IPS DF 19.7 (cell line): ENCODE measurements around the gene SNTN.
"Not testable (repeated sequence)": the region's sequence is repeated elsewhere in the genome, so short reads cannot be mapped to it uniquely, and the experiment has no call there.

Experiments used
- DNase-seq: peaks from one replicate; pipeline ENCODE4 v3.0.0-alpha.2; 2013; ENCODE audit warnings: low read depth, low spot score

SNTN gene

GRCh38 chr3:63652066-63652725 lies at the start of gene SNTN:
TSS of gene SNTN (plus strand) at chr3:63652675. CDS start at chr3:63652688, 13 bp downstream.
- DNase-seq: no peak

GRCh38 chr3:63607716-63608115 lies 44.8 kb upstream of the SNTN start:
- no peak for DNase-seq

DNA sequence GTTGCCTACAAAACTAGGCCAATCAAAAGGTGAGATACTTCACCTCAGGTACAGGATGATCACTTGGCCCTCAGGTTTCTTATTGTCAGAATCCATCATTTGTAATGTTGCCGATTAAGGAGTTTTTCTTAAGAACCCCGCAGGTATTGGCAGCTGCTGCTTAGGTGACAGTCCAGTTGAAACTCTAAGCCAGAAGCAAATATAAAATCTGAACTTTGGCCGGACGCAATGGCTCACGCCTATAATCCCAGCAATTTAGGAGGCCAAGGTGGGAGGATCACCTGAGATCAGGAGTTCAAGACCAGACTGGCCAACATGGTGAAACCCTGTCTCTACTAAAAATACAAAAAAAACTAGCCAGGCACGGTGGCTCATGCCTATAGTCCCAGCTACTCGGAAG lies 43.1 kb upstream of the SNTN start:
- no peak for DNase-seq

DNA sequence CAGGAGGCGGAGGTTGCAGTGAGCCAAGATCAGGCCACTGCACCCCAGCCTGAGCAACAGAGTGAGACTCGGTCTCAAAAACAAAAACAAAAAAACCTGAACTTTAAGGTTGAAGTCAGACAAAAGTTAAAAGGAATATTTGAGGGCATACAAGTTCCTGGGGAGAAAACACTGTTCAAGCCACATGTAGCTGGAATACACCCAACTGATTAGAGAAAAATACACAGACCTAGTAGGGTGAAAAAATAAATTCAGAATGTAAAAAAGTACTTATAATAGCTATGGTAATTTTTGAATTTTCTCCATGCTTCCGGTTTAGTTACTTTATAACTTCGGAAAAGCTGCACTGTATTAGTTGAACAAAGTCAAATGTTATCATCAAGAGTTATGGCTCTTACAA lies 42.6 kb upstream of the SNTN start:
- no peak for DNase-seq

GRCh38 chr3:63611382-63611781 lies 41.1 kb upstream of the SNTN start:
- DNase-seq: no peak

DNA sequence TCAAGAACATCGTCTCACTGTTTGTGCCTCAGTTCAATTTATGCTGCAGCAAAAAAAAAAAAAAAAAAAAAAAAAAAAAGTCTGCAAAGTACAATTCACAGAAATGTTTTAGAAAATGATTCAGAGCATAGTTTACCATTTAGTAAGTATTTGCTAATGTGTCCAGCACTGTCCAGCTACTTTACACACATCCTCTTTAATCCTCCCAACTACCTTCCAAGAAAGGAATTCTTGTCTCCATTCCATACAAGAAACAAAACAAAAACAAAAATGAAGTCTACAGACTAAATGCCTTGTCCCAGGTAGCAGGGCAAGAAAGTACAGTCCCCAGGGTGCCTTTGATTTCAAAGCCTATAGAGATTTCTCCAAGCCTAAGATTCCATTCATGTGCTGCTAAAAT lies 38.9 kb upstream of the SNTN start:
- no peak for DNase-seq

- no peak for DNase-seq
Measured at GRCh38 chr3:63617391-63617790, 35.1 kb upstream of the SNTN start.

DNA sequence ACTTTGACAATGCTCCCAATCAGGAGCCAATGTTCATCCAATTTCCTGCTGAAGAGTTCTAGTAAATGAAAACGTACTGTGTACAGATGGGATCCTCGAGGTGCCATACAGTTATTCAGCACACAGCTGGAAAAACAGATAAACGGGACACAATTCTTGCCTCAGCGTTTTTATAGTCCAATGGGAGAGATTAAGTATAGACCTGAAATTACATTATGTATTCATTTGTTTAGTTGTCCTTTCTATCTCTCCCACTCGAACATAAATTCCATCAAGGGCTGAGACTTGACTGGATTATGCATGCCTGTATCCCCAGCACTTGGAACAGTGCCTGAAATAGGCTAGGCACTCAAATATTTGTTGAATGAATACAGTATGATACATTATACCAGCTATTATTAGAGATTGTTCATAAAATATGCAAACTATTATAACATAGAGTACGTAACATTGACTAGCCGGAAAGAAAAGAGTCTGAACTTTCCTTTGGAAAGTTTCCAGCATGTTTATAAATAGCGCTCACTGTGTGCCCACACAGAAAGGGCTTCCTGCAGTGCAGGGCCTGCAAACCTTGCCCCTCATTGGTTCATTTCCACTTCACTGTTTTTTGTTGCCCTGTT lies 27.4 kb upstream of the SNTN start:
- no peak for DNase-seq

DNA sequence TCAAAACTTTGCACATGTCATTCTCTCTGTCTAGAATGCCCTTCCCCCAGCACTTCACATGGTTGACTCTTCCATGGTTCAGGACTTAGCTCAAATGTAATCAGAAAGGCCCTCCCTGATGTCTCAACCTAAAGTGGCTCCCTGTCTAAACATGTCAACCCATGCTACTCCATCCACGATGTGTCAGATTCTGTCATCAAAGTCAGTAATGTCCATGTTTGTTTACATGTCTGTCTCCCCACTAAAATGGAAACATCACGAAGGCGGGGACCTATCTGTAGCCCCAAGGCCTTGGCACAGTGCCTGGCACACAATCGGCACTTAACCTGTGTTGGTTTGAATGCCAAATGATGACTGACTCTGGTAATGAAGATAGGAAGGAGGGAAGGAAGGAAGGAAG lies 20.8 kb upstream of the SNTN start:
- DNase-seq: no peak

DNA sequence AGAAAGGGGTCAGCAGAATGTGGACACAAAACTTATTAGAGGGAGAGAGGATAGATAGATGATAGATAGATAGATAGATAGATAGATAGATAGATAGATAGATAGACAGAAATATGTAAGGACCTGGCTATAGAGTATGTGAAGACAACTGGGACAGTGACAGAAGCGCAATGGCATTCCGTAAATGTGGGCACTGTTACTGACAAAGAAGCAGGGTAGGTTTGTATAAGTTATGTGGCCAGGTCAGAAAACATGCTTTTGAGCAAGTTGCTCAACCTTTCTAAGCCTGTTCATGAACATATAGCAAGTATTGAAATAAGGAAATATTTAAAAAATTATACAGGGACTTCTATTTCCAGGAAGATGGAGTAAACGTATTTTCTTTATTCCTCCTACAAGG lies 17.3 kb upstream of the SNTN start:
- no peak for DNase-seq

DNA sequence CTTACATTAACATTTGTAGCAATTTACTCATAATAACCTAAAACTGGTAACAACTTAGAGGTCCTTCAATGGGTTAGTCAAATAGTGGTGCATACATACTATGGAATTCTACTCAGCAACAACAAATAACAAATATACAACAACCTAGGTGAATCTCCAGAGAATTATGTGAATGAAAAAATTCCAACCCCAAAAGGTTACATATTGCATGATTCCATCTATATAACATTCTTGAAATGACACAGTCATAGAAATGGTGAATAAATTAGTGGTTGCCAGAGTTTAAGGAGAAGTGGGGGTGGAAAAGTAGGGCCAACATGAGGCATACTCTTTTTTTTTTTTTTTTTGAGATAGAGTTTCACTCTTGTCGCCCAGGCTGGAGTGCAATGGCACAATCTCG lies 12.7 kb upstream of the SNTN start:
- no peak for DNase-seq

DNA sequence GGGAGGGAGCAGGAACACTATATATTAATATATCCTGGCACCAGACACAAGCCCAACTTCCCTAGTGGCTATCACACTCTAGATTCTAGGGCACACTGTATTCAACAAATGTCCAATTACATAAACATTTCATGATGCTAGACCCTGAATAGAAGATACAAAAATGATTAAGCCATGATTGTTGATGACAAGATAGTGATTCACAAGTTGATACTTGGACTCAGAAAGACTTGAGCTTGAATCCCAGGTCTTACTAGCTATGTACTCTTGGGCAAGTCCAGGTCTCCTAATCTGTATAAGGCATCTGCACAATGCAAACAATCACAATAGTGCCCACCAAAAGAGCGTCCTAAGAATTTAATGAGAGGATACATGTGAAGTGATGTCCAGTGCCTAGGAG lies 10.0 kb upstream of the SNTN start:
- no peak for DNase-seq

DNA sequence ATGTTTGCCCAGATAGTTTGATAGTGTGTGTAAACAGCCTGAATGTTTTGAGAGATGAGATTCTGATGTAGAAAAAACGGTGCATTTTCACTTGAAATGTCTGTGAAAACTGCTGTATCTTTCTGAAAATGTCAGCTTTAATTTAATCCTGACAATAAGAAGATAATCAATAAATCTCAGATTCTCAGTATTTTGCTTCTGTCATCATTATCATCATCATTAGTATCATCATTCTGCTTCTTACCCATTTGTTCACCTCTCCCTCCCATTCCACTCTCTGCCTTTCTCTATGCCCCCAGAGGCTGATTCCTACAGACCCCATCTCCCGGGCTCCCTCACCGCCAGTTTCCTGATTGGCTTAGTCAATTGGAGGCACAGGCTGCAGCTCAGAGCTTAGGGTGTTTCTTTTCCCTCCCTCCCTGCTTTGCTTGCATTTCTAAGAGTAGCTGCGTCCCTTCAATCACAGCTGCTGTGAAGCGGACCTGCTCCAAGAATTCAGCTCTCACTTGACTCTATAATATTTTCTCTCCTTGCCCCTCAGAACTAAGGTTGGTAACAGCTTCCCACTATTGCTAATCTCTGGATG lies 8.2 kb upstream of the SNTN start:
- DNase-seq: no peak

GRCh38 chr3:63644928-63645781 lies 7.3 kb upstream of the SNTN start:
- DNase-seq: not testable (repeated sequence)

GRCh38 chr3:63654211-63654610 lies 1.7 kb downstream of the SNTN start:
- no peak for DNase-seq

DNA sequence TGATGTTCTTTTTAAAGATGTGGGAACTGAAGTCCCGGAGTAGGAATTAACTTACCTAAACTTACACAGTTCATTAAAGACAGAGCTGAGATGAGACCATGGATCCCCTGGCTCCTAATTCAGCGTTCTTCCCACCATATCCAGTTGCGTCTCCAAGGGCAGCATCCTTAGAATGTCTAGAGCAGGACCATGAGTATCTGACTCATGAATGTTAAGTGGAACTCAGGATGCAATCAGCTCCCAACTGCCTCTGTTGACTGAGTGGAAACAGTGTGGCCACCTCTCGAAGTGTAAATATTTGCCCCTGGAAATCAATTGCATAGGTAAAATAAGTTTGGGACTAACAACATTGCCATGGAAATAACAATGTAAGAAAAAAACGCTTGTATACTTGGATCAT lies 2.5 kb downstream of the SNTN start:
- DNase-seq: no peak

DNA sequence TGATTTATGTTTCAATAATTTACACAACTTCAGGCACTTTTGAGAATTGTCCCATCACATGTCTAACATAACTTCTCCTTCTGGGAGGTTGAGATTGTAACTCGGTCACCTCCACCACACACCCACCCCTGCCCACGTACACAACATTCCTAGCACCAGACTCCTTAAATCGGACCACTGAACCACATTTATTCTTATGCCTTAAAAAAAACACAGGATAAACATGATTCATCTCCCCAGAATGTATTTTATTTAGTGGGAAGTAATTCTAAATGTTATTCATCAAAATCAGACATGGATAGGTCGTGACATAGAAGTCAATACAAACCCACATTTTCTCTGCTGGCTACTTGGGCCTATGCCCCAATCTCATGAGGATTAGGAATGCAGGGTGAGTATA lies 3.0 kb downstream of the SNTN start:
- no peak for DNase-seq

GRCh38 chr3:63656786-63657185 lies 4.3 kb downstream of the SNTN start:
- DNase-seq: no peak

DNA sequence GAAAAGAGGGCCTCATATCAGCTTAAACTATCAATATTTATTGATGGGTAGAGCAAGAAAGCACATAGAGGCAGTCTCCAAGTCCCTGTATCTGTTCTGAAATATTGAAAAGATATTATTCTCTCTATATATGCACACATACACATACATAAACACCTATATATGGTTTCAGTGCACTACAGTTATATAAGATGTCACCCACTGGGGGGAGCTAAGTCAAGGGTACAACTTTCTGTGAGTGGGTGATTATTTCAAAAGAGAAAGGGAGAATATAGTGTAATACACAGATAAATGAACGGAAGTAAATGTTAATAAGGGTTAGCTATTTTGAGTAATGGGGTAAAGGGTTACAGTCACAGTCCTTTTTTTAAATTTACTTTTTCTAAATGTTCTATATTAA lies 8.8 kb downstream of the SNTN start:
- DNase-seq: no peak

DNA sequence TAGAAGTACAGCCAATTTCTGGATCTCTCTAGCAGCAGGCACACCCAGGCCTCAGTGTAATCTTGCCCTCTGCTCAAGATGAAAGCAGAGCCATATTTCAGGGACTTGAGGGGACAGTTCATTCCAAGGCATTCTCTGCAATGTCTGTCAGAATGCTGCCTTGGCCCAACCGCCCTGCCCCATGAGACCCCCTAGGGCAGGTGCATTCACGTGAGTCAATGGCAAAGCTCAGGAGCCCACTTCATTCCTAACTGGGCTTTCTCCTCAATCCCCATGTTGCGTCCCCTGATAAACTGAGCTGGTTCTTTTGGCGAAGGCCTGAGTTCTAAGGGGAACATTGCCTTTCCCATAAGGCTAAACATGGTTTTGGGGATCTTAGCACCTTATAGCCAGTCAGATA lies 9.5 kb downstream of the SNTN start:
- DNase-seq: no peak

DNA sequence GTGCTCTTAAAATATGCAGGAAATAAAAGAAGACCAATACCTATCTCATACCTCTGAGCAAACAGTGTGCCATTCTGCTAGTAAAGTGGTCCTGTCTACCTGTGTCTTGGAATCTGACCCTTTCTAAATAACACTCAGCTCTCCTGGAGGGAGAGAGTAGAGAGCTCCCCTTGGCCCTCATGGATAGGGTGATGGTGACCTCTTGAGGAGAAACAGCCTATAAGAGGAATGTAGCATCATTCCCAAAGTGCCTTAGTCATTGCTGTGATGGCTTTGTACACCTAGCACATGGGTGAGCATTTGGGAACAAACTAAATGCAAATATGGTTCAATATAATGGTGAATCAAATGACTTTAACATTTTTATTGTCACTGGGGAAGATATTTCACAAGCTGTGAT lies 10.0 kb downstream of the SNTN start:
- peak; percentile 28 for DNase-seq

- no peak for DNase-seq
Measured at GRCh38 chr3:63670544-63670943, 18.1 kb downstream of the SNTN start.

GRCh38 chr3:63673111-63673510 lies 20.6 kb downstream of the SNTN start:
- DNase-seq: no peak
